ENCODE results near the gene GTF3A.
A peak's percentile ranks its signal among the peaks of the same experiment; 100 is the strongest.
"Not testable (repeated sequence)": the region's sequence is repeated elsewhere in the genome, so short reads cannot be mapped to it uniquely, and the experiment has no call there.

GTF3A gene

DNA sequence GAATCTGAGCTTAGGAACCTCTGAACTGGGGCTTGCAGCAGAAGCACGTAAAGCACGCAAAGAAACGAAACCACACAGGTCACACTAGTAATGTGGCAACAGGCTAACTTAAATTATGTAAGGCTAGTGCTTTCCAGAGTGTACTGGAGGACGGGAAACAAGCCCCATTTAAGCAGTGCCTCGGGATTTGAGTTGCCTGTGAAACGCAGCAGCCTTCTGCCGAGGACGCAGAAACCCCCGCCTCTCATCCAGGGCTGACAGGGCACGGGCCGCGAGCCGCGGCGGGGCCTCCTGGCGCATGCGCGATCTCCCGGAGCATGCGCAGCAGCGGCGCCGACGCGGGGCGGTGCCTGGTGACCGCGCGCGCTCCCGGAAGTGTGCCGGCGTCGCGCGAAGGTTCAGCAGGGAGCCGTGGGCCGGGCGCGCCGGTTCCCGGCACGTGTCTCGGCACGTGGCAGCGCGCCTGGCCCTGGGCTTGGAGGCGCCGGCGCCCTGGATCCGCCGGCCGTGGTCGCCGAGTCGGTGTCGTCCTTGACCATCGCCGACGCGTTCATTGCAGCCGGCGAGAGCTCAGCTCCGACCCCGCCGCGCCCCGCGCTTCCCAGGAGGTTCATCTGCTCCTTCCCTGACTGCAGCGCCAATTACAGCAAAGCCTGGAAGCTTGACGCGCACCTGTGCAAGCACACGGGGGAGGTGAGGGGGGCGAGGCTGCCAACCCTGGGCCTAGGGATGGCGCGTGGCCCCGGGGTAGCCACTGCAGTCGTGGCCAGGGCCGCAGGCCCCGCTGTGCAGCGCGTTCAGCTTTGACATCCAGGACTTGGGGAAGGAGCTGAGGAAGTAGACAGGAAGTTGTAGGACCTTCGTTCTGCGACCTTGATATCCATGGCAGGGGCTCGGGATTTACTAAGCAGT lies at the start of gene GTF3A:
Gene GTF3A, plus strand, starts transcription at position 374 of the 912 bp plus-strand sequence.
- DNase-seq = peak; percentile 83

DNA sequence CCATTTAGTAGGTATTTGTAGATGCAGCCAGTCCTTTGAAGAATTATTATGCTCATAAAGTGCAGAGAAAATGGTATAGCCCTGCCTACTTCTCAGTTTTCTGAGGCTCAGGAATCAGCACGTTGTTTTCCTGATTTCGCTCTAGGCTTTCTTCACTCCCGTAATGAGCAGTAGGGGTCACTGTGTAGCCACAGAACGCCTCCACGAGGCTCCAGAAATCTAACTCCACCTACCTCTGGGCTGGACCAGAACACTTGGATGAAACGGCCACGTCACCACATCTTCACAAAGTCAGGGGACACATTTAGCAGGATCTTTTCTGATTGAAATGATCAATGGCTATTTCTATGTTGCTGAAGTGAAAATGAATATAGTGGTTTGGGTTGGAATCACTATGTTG lies 49.8 kb upstream of the GTF3A start:
- DNase-seq = peak; percentile 81

DNA sequence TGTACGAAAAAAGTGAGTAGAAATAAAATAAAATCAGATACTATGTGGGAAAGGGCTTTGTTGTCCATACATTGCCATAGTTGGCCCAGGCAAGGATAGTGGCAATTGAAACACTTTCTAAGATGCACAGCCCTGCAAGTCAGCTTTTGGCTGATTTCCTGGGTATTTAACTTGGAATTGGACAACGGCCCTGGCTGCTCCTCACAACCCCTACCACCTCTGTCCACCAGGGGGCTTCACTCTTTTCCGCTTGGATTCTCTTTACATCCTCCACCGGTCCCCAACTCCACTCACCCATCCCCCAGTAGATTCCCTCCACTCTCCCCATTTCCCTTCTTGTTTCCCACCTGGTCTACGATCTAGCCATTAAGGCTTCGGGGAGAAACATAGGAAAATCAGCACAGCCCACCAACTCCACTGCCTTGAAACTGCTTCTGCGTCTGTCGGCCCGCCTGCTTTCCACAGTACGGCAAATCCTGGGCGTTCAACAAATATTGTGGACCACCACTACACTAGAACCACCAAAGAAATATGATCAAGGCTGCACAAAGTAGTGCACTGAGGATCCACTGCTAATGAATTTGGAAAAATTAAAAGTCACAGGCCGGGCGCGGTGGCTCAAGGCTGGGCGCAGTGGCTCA lies 48.6 kb upstream of the GTF3A start:
- peak; percentile 30 for DNase-seq

DNA sequence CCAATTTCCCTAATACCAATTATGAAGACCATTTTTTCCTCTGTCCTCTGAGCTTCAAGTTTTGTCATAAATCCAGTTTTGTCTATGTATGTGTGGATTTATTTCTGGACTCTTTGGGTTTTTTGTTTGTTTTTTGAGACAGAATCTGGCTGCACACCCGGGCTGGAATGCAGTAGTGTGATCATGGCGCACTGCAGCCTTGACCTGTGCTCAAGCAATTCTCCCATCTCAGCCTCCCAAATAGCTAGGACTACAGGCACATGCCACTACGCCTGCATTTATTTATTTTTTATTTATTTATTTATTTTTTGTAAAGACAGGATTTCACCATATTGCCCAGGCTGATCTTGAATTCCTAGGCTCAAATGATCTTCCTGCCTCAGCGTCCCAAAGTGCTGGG lies 45.3 kb upstream of the GTF3A start:
- DNase-seq = no peak

DNA sequence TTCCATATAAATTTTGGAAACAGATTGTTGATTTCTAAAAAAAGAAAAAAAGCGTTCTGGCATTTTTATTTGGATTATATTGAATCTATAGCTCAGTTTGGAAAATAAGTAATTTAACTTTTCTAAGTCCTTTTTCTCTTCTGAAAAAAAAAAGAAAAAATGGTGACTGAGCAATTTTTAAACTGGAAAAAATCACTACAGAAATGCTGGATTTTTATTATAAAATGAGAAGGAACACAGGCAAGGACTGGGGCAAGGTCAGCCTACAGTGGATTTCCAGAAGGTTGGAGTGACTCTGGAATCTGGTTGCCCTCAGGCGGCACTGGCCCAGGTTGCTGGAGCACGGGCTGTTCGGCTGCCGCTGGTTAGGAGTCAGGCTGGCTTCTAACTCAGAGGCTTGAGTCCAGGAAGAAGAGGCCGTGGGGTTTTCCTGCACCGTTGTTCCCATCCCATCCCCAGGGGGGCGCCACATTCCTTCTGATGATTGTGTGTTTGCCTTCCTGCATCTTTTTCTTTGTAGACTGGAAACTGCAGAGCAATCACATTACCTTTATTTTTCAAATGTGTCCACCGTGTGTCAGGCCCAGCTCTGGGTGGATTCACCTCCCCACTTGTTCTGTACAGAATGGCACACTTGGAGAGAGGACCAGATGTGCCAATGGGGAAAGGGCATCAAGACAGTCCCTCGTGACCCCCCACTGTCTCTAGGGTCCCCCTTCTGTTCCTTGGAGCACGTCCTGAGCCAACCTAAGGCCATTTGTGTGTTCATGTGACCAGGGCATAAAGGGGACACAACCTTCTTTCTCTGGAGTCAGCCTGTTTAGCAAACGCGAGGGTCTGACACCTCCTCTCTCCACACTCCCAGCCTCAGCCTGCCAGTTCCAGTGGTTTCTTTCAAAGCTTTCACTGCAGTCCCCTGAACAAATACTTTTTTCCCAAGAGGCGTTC lies 44.5 kb upstream of the GTF3A start:
- DNase-seq = peak; percentile 36

DNA sequence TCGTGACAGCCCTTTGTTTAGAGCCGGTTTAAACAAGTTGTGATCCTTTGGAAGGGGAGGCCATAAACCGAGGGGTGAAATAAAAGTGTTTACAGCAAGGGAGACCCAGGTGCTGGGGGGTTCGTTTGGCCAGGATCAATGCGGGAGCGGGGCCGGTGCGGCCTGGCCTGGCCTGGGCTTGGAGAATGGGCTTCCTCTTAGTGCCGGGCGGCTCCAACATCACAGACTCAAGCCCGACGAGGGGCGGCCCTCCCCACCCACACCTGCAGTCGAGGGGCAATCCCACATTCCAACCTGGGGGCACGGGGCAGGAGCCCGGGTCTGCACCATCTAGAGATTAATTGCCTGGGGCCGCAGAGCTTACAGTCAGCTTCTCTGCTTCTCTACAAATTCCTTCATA lies 42.8 kb upstream of the GTF3A start:
- DNase-seq = no peak

DNA sequence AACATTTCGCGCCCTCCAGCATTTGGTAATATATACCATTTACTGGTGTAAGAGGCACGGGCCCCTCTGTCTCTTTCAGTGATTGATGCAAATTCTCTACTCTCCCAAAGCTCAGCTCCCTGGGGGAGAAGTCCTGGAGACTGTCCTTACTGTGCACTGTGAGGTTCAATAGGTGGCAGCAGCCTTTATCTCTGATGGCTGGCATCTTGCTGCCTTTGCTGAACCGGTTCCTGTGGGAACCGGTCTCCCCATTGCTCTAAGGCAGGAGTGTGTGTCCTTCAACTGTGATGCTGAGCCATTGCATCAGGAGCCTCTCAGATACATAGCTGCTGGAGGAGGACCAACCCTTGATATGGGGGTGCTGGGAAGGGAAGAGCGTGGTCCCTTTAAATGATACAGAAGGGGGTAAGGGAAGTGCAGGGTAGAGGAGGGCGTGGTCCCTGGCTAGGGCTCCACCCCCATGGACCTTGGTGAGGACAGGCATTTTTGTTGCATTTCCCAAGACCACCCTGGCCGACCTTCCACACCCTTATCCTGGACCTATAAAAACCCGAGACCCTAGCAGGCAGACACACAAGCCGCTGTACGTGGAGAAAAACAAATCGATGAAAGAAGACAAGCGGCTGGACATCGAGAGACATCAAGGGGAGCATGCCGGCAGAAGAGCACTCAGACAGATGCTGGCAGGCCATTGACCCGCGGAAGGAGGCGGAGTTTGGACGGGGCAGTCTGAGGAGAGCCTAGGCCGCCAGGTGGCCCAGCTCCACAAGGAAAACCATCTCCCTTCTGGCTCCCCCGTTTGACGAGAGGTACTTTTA lies 41.1 kb upstream of the GTF3A start:
- no peak for DNase-seq

DNA sequence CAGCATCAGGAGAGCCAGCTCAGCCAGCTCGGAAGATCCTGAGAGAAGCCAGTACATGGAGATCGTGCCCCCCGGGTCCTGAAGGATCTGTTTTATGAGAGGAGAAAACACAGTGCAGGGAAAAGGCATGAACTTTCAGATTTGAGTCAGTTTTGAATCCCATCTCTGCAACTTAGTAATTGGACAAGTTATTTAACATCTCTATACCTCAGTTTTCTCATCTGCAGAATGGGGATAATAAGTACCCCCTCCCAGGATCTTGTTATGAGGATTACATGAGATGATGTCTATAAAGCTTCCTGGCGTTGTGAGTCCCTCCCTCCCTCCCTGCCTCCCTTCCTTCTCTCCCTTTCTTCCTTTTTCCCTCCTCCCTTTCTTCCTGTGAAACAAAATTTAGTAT lies 40.1 kb upstream of the GTF3A start:
- DNase-seq = no peak

DNA sequence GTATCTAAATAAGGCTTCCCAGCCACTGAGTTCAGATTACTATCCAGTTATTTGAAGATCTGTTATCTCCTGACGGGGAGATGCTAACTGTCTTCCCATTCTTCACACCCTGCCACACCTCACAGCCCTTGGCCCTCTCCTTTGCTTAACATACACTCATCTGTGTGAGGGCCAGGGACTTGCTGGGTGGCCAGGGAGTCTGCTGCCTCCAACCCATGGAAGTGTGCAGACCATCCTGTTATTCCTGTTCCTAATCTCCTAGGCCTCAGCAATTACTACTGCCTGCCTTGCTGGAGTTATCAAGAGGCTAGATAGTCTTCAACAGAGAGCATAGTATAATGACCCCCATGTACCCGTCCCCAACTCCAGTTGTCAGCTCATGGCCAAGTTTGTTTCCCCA lies 36.2 kb upstream of the GTF3A start:
- no peak for DNase-seq

DNA sequence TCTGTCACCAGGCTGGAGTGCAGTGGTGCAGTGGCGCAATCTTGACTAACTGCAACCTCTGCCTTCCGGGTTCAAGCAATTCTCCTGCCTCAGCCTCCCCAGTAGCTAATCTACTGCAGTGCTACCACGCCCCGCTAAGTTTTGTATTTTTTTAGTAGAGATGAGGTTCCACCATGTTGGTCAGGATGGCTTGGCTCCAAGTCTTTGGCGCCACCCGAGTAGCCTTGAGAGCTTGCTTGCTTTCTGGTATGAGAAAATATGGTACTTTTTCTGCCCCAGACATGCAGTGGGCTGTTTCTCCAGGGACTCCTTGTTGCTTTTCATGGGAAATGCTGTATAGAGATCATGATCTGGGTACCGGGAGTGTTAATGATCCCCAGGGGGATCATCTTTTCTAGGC lies 34.5 kb upstream of the GTF3A start:
- DNase-seq = no peak

DNA sequence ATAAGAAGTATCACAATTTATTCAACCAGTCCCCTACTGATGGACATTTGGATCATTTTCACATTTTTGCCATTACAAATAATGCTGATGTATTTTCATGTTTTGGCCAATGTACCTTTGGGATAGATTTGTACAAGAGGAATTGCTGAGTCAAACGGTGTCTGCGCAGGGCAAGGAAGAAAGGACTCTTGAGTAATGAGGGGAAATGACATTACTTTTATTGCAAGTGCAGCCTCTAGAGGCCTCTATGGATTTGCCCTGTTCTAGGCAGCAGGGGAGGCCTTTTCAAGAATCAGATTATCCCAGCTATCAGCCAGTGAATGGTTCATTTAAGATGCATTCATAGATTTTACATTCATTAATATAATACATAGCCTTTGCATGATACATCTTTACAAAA lies 32.9 kb upstream of the GTF3A start:
- DNase-seq = no peak

DNA sequence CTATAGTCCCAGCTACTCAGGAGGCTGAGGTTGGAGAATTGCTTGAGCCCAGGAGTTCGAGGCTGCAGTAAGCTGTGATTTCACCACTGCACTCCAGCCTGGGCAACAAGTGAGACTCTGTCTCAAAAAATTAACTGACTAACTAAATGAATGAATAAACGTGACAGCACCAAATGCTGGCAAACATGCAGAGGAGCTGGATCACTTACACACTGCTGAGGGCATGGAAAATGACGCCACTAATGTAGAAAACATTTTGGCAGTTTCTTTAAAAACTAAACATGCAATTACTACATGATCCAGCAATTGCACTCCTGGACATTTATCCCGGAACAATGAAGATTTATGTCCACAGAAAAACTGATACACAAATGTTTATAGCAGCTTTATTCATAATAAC lies 31.3 kb upstream of the GTF3A start:
- DNase-seq = no peak

DNA sequence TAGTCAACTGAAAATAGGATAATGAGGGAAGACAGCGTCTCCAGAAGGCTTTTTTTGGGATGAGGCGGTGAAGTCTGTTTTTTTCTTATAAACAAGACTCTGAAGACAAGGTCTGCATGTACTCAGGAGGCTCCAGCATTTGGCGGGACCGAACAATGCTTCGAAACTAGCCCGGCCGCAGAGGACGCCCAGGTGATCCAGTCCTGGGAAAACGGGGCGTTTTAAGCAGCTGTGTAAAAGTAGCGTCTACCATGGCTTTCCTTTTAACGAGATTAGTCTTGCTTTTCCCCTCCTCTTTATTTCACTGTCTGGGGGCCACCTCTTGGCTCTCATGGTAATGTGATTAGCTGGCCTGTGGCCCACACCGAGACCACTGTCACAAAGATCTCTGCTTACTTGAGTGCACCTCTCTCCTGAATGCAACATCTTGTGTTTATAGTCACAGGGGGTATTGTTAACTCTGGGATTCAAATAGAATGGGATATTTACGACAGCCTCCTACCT lies 29.4 kb upstream of the GTF3A start:
- DNase-seq = no peak

DNA sequence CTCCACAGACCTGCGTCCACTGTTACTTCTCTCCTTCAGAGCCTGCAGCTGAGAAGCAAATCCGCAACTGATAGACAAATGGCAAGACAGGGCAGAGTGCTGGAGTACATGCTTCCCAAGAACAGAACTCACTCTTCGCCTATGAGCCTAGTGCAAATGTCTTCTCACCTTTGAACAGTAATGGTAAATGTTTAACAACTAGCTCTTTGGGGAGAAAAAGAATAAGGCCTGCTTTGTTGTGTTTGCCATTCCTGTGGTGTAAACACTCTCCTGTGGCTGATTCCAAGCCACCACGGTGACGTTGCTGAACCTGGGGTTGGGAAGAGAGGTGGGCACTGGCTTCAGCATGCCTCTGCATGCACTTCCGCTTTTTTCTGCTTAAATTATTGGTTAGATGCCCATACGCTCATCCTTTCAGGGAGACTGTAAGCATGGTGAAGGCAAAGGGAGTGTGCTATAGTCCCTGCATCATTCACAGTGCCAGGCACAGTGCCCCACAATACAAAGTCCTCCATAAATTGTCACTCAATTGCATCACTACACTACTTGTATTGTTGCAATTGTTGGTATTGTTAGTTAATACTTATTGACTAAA lies 28.1 kb upstream of the GTF3A start:
- no peak for DNase-seq

DNA sequence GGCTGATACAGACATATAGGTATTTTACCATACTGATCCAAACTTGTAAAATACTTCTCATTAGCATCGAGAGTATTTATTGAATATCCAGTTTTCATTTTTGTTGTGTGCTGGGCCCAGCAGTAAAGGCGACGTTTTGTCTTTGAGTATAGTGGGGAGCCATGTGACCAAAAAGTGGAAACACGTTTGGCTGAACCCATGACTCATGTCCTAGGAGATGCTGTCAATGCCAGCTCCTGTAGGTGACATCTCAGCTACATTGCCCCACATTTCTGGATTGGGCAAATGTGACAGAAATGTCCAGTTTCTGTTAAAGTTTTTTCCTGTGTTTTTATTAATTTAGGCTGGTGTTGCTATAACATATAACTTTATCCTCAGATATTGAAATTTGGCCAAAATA lies 26.1 kb upstream of the GTF3A start:
- no peak for DNase-seq

DNA sequence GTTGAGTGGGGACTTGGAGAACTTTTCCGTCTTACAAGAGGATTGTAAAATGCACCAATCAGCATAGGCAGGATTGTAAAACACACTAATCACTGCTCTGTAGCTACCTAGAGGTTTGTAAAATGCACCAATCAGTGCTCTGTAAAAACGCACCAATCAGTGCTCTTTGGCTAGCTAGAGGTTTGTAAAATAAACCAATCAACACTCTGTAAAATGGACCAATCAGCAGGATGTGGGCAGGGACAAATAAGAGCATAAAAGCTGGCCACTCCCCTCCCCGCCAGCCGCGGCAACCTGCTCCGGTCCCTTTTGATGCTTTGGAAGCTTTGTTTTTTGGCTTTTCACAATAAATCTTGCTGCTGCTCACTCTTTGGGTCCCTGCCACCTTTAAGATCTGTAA lies 24.0 kb upstream of the GTF3A start:
- not testable (repeated sequence) for DNase-seq

DNA sequence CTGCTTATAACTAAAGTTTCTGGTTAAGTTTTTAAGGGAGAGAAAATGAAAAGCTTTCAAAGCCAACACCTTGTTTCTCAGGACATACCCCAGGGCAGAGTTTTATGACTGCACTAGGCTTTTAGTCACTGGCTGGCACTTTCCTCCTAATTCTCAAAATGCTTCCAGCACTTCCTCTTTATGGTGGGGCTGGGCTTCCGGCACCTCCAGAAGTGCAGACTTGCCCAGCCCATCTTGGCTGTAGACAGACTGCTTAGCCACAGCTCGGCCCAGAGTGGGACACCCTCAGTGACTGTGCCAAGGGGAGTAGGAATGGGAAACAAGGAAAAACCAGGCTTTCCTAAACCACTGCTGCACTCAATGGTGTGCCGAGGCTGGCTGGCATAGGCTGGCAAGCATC lies 23.2 kb upstream of the GTF3A start:
- DNase-seq = no peak

DNA sequence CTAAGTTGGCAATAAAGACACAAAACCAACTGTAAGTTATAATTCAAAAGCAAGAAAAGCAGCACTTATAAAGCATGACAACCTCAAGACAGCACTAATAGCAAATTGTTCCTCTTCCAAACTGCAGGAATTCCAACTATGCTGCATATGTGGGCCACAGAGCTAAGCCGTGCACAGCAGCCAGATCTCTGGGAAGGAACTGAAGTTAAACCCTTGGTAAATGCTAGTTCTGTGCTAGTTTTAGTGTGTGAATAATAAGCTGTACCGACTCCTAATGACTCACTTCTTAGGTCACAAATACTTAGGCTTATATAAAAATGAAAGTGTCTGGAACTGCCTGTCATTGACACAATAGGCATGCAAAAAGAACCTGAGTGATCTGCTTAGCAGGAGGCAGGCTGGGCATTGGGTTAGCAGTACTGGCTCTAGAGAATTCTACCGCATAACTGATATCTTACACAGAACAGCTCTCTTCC lies 21.2 kb upstream of the GTF3A start:
- peak; percentile 63 for DNase-seq

DNA sequence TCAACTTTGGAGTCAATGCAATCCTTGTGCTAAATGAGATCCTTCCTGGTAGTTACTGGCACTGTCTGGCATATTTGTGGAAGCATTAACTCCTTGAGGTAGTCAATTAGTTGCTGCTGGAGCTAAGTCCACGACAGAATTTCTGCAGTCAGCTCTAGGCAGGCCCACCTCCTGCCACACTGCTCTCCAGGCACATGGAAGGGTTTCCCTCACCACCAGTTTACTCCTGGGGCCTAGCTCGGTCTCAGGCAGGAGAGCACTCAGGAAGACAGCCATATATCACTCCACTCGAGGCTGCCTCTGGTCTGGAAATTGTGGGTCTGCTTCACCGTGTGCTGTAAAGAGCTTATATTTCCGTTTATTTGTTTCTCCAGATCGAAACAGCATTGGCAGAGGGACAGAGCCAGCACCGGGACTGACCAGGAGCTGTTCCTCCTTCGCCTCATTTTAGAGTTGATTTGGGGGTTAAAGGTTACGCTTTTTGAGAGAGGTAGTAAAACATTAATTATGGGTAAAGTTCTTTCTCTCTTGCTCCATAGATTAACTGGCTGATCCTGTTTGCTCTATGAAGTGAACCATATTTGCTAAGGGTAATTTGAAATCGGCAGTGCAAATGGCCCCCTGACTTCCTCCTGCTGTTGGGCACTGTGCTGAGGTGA lies 20.6 kb upstream of the GTF3A start:
- DNase-seq = no peak

DNA sequence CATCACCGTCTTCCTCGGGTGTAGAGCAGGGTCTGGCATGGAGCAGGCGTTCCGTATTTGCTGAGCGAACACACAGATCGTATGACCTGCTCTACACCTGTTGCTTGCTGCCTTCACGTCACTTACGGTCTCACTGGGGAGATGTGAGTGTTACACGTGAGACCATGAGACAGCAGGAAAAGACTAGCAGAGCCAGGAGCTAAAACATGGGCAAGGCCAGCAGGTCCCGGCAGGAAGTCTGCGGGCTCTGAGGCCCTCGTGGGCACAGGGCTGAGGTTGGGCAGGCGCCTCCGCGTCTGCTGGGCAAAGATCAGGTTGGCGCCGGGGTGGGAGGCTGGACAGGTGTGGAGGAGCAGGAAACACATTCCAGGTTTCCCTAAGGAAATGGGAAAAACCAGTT lies 19.7 kb upstream of the GTF3A start:
- no peak for DNase-seq

DNA sequence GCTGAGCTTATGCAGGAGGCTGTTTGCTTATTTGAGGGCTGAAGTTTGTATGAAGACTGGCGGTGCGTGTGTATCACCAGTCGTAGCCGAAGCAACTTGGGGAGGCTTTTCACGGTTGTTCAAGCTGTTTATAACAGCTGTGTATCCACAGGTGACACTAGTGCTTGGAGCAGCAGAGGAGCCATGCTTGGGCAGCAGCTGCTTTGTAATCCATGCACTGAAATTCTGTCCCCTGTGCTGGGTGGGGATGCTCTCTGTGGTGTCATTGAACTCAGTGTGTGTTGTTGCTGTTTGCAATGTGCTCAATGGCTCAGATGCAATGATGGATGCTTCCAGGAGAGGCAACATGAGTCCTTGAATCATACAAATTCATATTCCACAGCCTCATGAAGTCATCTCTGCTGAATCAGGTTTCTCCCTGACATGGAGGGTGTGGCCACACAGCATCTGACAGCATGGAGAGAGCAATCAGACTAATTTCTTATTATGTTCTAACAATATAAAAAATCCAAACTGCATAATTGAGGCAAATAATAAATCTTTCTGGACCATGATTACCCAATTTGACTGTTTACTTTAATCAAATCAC lies 18.8 kb upstream of the GTF3A start:
- DNase-seq = no peak

Measured in kidney glomerular epithelial cell (primary cell).